ENCODE results near the gene MLXIPL.
A peak's percentile ranks its signal among the peaks of the same experiment; 100 is the strongest.
"Not testable (repeated sequence)": the region's sequence is repeated elsewhere in the genome, so short reads cannot be mapped to it uniquely, and the experiment has no call there.

Gene MLXIPL

DNA sequence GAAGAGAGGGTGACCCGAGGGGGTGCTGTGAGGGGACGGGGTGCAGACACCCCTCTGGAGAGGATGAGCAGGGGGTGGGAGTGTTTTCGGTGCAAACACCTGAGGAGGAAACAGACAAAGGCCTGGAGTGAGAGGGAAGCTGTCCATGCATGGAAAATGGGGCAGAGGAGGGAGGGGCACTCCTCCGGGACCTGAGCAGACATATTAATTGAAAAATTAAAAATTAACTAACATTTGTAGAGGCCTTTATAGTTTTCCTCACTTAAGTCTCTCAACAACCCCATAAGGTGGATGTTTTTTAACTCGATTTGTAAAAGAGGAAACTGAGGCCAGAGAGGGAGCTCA is 44.5 kb upstream of the MLXIPL start:
- no peak for DNase-seq
- Histone ChIP-seq H3K36me3 (replicated peaks) (no peaks in the 10 kb centered on the region), H3K27ac (no peak overlapping the region), H3K27me3 (replicated peaks) (no peaks in the 10 kb centered on the region), H3K4me3 (ENCODE audit: low read depth, low read length) (peak overlapping the region; percentile 64)
- TF ChIP-seq, protein P1, sequence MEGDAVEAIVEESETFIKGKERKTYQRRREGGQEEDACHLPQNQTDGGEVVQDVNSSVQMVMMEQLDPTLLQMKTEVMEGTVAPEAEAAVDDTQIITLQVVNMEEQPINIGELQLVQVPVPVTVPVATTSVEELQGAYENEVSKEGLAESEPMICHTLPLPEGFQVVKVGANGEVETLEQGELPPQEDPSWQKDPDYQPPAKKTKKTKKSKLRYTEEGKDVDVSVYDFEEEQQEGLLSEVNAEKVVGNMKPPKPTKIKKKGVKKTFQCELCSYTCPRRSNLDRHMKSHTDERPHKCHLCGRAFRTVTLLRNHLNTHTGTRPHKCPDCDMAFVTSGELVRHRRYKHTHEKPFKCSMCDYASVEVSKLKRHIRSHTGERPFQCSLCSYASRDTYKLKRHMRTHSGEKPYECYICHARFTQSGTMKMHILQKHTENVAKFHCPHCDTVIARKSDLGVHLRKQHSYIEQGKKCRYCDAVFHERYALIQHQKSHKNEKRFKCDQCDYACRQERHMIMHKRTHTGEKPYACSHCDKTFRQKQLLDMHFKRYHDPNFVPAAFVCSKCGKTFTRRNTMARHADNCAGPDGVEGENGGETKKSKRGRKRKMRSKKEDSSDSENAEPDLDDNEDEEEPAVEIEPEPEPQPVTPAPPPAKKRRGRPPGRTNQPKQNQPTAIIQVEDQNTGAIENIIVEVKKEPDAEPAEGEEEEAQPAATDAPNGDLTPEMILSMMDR (IDR thresholded peaks at IDR 0.05; ENCODE audit: low read depth, low read length, missing control alignments): no peak
- in situ Hi-C loops (cut with HindIII; ENCODE audit: low pct_ligation_motif_present, low sequenced_read_pairs): no loop called here

DNA sequence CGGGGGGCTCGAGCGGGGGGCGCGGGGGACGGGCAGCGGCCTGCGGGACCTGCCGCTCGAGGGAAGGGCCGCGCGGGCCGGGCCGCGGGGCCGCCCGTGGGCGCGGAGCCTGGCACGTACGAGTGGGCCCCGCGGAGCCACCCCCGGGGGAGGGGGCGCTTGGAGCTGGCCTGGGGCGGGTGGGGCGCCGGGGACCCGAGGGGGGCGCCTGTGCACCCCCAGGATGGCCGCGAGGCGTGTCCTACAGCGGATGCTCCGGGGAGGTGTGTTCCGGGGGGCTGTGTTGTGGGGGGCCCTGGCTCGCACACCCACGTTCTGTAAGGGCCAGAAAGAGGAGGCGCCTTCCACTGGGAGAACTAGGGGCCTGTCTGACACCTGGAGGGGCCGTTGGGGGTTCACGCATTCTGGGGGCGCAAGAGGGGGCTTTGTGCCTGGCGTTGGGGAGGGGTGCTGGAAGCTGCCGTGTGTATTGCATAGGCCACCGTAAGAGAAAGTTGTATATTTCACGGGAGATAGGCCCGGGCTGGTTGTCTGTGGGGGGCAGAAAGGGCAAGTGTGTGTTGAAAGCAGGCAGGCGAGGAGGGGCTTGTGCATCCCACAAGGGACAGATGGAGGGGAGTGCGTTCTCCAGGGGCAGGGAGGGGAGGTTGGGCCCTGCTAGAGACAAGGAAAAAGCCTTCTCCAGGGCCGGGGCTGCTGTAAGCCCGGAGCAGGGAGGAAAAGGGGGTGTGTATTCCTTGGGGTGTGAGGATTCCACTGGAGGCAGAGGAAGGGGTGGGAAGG is 44.0 kb upstream of the MLXIPL start:
- in situ Hi-C loops (cut with HindIII; ENCODE audit: low pct_ligation_motif_present, low sequenced_read_pairs): no loop called here
- TF ChIP-seq, protein P1 (IDR thresholded peaks at IDR 0.05; ENCODE audit: low read depth, low read length, missing control alignments): no peak
- Histone ChIP-seq H3K36me3 (replicated peaks) (no peaks in the 10 kb centered on the region), H3K27ac (no peak overlapping the region), H3K27me3 (replicated peaks) (no peaks in the 10 kb centered on the region), H3K4me3 (ENCODE audit: low read depth, low read length) (peak overlapping the region; percentile 64)
- no peak for DNase-seq

DNA sequence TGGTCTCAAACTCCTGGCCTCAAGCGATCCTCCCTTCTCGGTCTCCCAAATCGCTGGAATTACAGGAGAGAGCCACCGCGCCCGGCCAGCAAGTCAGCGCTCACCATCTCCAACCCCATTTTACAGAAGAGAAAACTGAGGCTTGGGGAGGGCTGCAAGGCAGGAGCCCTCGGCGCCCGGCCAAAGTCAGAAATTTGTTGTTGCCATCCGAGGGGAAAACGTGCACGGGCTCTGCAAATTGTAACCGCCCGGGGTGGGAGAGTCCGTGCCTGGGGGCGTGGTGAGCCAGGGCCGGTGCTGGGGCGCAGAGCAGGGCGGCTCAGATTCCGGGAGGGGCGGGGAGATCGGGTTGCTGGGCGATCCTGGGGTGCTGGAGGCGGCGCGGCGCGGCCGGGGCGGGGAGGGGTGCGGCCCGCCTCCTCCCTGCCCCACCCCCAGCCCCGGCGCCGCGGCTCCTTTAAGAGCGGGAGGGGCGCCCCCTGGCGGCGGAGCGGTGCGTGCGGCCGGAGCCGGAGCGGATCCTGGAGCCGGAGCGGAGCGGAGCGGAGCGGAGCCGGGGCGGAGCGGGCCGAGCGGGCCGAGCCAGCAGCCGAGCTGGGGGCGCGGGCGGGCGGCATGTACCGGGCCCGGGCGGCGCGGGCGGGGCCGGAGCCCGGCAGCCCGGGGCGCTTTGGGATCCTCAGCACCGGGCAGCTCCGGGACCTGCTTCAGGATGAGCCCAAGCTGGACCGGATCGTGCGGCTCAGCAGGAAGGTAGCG is 43.2 kb upstream of the MLXIPL start, which contains the start of gene VPS37D:
Gene VPS37D (plus strand): TSS at position 488 of the 759 bp plus-strand sequence. CDS start 128 bp downstream, at position 616.
- Histone ChIP-seq H3K4me3 (ENCODE audit: low read depth, low read length) (peak within 1 kb of the TSS; percentile 64), H3K27ac (no peak within 1 kb of the TSS), H3K27me3 (replicated peaks) (no peaks in the 10 kb centered on the region), H3K36me3 (replicated peaks) (no peaks in the 10 kb centered on the region)
- TF ChIP-seq, protein P1 (IDR thresholded peaks at IDR 0.05; ENCODE audit: low read depth, low read length, missing control alignments): peak; percentile 60
- in situ Hi-C loops (cut with HindIII; ENCODE audit: low pct_ligation_motif_present, low sequenced_read_pairs): no loop called here
- DNase-seq: peak; percentile 55

DNA sequence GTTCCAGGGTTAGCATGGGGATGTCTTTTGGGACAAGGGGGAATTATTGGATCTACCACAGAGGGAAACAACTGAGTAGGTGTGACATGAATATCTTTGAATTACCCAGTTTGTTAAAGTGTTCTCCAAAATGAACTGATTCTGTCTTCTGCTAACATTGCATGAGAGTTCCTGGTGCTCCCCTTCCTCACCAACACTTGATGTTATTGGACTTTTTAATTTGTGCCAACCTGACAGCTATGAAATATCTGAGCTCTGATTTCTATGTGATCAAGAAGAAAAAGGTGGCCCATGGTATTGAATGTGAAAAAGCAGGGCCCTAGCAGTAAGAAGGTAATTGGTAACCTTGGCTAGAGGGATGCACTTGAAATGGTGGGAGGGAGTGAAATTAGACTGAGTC is 38.7 kb upstream of the MLXIPL start:
- TF ChIP-seq, protein P1 (IDR thresholded peaks at IDR 0.05; ENCODE audit: low read depth, low read length, missing control alignments): no peak
- H3K4me3 ChIP-seq (ENCODE audit: low read depth, low read length): no peak overlapping the region
- in situ Hi-C loops (cut with HindIII; ENCODE audit: low pct_ligation_motif_present, low sequenced_read_pairs): no loop called here
- no peak for DNase-seq
- H3K27me3 ChIP-seq (replicated peaks): no peaks in the 10 kb centered on the region
- H3K36me3 ChIP-seq (replicated peaks): no peaks in the 10 kb centered on the region
- H3K27ac ChIP-seq: no peak overlapping the region

DNA sequence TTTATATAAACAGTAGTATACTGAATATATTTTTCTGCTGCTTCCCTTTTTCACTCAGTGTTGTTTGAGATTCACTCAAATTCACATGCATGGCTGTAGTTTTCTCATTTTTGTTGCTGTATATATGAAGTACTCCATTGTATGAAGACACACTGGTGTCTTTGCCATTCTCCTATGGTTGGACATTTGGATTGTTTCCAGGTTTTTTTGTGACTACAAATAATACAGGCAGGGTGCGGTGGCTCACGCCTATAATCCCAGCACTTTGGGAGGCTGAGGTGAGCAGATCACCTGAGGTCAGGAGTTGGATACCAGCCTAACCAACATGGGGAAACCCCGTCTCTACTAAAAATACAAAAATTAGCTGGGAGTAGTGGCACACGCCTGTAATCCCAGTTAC is 36.3 kb upstream of the MLXIPL start:
- in situ Hi-C loops (cut with HindIII; ENCODE audit: low pct_ligation_motif_present, low sequenced_read_pairs); H3K4me3 ChIP-seq (ENCODE audit: low read depth, low read length); DNase-seq; H3K27me3 ChIP-seq (replicated peaks); H3K36me3 ChIP-seq (replicated peaks); H3K27ac ChIP-seq: not testable (repeated sequence)

DNA sequence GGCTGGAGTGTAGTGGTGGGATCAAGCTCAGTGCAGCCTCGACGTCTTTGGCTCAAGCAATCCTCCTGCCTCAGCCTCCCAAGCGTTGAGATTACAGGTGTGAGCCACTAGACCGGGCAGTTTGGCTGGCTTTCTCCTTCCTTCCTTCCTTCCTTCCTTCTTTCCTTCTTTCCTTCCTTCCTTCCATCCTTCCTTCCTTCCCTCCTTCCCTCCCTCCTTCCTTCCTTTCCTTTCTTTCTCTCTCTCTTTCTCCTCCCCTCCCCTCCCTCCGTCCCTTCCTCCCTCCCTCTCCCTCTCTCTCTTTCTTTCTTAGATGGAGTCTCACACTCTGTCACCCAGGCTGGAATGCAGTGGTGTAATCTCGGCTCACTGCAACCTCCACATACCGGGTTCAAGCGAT is 35.7 kb upstream of the MLXIPL start:
- no peak overlapping the region for H3K27ac ChIP-seq
- TF ChIP-seq, protein P1 (IDR thresholded peaks at IDR 0.05; ENCODE audit: low read depth, low read length, missing control alignments): no peak
- no peaks in the 10 kb centered on the region for H3K36me3 ChIP-seq (replicated peaks)
- DNase-seq: no peak
- H3K27me3 ChIP-seq (replicated peaks): no peaks in the 10 kb centered on the region
- H3K4me3 ChIP-seq (ENCODE audit: low read depth, low read length): no peak overlapping the region
- in situ Hi-C loops (cut with HindIII; ENCODE audit: low pct_ligation_motif_present, low sequenced_read_pairs): no loop called here

DNA sequence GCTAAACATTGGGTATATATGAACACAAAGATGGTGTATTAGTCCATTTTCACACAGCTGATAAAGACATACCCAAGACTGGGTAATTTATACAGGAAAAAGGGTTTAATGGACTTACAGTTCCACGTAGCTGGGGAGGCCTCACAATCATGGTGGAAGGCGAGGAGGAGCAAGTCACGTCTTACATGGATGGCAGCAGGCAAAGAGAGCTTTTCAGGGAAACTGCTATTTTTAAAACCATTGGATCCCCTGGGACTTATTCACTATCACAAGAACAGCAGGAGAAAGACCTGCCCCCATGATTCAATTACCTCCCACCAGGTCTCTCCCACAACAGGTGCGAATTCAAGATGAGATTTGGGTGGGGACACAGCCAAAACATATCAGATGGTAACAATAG is 31.0 kb upstream of the MLXIPL start:
- H3K4me3 ChIP-seq (ENCODE audit: low read depth, low read length); in situ Hi-C loops (cut with HindIII; ENCODE audit: low pct_ligation_motif_present, low sequenced_read_pairs); H3K27me3 ChIP-seq (replicated peaks); DNase-seq; H3K27ac ChIP-seq; H3K36me3 ChIP-seq (replicated peaks): not testable (repeated sequence)

Measured in brain microvascular endothelial cell (primary cell).